Prostate gland (tissue), 2 donors: ENCODE results near the gene ADO.

Source experiments
- POLR2A ChIP-seq: fragments of 450-650 bp; IDR thresholded peaks from one replicate; pipeline ENCODE4 v1.6.1; 2016; ENCODE audit warnings: antibody characterized with exemption, mild to moderate bottlenecking
- POLR2AphosphoS5 ChIP-seq: sonication (generic); formaldehyde crosslinking; IDR thresholded peaks from one replicate; pipeline ENCODE4 v1.6.1; 2017; ENCODE audit warnings: antibody characterized with exemption
- TF ChIP-seq, protein P1 (sequence below), 4 experiments: fragments of 200-600 bp in 2 of 4; fragments of 450-650 bp in 2 of 4; sonication (generic) in 2 of 4; IDR thresholded peaks; 1 replicate in 3 of 4; 2 replicates in 1 of 4; pipeline ENCODE4 v1.5.1; 2016 to 2019; ENCODE audit warnings: antibody characterized with exemption in 4 of 4, mild to moderate bottlenecking in 2 of 4, moderate library complexity in 2 of 4

DNA sequence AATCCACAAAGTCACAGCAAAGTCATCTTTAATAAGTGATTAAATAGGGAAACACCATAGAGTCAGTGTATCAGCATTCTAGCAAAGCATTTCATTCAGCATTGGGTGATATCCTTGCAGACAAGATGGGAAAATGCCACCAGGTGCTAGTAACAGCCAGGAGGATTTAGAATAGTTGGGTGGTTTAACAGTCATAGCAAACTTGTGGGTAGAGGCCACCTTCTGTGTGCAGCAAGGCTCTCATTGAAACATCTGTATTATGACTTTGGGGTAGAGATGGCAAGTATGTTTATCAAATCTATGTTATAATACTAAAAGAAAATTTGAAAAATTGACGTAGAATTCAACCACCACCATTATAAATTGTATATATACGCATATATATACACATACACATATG, 26.4 kb upstream of the ADO start:
- TF ChIP-seq, protein P1, sequence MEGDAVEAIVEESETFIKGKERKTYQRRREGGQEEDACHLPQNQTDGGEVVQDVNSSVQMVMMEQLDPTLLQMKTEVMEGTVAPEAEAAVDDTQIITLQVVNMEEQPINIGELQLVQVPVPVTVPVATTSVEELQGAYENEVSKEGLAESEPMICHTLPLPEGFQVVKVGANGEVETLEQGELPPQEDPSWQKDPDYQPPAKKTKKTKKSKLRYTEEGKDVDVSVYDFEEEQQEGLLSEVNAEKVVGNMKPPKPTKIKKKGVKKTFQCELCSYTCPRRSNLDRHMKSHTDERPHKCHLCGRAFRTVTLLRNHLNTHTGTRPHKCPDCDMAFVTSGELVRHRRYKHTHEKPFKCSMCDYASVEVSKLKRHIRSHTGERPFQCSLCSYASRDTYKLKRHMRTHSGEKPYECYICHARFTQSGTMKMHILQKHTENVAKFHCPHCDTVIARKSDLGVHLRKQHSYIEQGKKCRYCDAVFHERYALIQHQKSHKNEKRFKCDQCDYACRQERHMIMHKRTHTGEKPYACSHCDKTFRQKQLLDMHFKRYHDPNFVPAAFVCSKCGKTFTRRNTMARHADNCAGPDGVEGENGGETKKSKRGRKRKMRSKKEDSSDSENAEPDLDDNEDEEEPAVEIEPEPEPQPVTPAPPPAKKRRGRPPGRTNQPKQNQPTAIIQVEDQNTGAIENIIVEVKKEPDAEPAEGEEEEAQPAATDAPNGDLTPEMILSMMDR (IDR thresholded peaks at IDR 0.05), result no peak
- TF ChIP-seq POLR2A (no peak), POLR2AphosphoS5 (no peak)
